NOMO-1 treated with dmso at 0.1 percent for 144 hours (cell line): ENCODE measurements around the gene DUOXA2.

Source experiments
- DNase-seq: peaks from one replicate; lab custom pipeline; 2025; ENCODE audit not compliant: unreplicated experiment; lab: John Stamatoyannopoulos, UW

Gene DUOXA2

DNA sequence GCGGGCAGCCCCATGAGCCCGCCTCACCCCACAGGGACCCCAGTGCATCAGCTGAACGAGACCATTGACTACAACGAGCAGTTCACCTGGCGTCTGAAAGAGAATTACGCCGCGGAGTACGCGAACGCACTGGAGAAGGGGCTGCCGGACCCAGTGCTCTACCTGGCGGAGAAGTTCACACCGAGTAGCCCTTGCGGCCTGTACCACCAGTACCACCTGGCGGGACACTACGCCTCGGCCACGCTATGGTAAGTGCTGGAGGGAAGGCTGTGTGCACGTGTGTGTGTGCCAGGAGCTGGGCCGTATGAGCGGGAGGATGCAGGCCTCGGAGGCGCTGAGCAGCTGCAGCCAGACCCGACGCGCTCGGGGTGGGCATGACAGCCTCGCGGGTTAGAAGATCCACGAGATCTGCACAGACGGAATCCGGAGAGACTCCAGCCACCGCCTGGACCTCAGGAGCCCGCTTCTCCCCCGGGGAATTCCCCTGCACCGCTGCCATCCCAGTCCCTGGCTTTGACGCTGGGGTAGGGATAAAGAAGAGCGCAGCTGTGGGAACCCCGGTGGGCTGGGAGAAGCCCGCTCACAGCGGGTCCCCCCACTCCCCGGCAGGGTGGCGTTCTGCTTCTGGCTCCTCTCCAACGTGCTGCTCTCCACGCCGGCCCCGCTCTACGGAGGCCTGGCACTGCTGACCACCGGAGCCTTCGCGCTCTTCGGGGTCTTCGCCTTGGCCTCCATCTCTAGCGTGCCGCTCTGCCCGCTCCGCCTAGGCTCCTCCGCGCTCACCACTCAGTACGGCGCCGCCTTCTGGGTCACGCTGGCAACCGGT, 2.6 kb downstream of the DUOXA2 start:
- no peak for DNase-seq

DNA sequence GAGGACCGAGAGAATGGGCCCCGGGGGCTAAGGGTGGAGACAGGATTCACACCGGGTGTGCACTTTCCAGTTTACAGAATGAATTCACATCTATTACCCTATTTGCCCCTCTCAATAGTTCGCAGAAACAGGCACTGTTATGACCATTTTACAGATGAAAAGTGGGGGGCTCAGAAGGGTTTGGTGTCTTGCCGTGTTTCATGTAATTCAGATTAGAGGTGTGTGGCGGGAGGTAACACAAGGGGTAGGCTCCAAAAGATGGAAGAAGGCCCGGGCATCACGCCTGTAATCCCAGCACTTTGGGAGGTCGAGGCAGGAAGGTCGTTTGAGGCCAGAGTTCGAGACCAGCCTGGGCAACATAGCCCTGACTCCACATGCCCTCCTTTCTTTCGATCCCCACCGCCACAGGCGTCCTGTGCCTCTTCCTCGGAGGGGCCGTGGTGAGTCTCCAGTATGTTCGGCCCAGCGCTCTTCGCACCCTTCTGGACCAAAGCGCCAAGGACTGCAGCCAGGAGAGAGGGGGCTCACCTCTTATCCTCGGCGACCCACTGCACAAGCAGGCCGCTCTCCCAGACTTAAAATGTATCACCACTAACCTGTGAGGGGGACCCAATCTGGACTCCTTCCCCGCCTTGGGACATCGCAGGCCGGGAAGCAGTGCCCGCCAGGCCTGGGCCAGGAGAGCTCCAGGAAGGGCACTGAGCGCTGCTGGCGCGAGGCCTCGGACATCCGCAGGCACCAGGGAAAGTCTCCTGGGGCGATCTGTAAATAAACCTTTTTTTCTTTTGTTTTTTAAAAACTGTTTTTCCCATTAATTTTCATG, 3.4 kb downstream of the DUOXA2 start:
- no peak for DNase-seq

DNA sequence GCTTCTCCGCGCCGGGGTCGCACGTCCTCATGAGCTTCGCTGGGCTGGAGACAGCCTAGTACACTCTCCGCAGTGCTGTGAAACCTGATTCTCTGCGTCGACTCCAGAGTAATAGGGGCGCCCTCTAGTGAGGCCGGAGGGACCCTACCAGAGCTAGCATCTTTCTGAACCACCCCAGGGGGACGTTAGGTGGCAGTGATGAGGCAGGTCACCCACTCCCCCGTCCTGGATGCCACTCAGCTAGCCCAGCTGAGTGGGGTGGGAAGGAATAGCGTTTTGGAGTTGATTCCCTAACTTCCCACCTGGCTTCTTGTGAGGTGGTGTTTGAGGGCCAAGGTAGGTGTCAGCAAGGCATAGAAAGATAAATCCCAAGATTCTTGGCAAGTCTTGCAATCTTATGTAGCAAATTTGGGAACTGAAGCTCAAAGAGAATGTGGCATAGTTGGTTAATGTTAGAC, 4.0 kb downstream of the DUOXA2 start:
- peak; percentile 77 for DNase-seq

DNA sequence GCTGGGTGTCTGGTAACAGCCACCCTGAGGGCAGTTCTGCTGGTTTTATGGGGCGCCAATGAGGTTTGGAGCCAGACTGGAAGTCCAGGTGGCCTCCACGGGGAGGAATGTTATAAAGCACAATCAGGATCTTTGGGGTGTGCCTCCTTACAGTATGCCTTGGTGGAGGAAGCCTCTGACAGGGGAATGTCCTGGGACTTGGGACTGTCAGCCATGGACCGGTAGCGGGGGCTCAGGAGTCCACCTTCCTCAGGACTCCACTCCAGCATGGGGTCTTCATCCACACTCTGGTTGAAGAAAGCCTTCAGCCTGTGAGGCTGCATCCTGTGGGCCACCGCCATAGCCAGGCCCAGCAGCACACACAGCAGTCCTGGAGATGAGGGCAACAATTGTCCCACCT, 4.9 kb downstream of the DUOXA2 start:
- no peak for DNase-seq

DNA sequence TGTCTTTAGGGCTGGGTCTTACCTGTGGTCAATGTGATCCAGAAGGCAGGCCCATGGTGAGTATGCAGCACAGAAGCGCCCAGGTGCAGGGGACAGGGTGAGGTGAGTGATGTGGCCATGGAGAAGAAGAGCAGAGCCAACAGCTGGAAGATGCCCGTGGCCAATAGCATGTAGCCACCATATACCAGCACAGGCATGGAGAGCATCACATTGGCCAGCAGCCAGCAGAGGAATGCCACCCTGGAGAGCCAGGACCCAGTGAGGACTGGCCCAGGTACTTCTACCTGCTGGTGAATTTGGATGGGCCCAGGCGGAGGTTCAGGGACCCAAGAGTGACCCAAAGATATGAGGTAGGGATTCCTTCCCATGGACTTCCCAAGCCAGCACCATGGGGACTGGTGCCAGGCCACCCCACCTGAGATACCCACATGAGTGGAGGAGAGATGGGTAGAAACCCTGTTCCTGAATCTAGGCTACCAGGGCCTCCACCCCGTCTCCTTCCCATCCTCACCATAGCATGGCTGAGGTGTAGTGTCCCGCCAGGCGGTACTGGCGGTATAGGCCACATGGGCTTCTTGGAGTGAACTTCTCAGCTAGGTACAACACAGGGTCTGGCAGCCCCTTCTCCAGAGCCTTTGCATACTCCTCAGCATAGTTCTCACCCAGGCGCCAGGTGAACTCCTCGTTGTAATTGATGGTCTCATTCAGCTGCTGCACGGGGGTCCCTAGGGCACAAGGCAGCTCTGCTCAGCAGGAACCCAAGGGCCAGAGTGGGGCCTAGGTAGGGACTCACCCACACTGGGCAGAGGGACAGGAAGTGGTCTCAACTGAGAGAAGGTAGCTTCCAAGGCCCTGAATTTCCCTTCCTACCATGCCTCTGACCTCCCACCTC, 6.2 kb downstream of the DUOXA2 start:
- no peak for DNase-seq

DNA sequence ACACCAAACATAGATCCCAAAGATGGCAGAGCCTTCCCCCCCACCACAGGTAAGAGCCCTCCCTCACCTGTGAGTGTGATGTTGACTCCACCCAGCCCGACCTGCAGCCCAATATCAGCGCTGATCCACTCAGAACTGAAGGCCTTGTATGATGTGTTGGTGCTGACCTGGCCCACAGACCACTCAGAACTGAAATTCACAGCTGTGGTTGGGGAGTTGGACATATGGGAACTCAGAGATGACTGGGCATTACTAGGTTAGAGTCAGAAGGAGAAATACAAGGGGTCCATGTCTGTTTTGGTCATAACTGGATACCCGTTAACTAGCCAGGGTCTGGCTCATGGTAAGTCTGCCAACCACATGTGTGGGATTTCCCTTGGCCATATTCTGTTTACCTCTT, 6.9 kb downstream of the DUOXA2 start:
- no peak for DNase-seq

DNA sequence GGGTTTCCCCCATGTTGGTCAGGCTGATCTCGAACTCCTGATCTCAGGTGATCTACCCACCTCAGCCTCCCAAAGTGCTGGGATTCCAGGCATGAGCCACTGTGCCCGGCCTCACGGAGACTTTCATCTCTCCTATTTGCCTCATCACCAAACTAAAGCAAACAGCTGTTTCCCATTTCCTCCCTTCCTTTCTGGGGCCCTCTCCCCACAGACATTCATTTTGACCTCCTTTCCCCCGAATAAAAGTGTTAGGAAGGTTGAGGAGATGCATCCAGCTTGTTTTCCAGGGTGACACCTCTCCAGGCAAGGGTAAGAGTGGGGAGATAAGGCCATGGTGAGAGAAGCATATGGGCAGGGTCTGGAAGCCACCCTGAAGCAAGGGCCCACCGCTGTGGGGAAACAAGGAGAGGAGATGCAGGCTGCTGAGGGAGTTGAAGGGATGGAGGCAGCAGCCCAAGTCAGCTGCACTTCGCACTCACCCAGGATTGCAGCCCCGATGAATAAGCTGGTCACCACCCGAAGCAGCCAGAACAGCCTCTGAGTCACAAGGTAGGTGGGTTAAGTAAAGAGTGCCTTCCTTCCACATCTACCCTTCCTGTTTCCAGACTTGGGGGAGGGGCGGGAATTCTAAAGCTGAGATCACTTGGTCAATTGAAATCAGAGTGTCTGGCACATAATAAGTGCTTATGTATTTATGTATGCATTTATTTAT, 7.7 kb downstream of the DUOXA2 start:
- DNase-seq: no peak

DNA sequence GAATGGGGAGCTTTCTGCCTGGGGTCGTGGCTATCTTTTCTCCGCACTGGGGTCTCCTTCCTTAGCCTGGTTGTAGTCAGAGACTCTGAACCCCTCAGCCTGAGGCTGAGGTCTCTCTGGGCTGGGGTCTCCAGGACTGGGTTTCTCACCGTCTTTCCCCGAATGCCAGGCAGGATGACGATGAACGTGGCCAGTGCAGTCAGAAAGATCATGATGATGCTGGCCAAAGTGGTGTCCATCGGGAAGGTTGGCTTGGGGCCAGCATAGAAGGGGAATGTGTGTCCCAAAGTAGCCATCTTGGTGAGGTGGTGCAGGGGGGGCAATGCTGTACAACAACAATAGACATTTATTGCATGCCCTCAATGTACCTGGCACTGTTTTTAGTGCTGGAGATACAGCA, 8.6 kb downstream of the DUOXA2 start:
- DNase-seq: no peak

DNA sequence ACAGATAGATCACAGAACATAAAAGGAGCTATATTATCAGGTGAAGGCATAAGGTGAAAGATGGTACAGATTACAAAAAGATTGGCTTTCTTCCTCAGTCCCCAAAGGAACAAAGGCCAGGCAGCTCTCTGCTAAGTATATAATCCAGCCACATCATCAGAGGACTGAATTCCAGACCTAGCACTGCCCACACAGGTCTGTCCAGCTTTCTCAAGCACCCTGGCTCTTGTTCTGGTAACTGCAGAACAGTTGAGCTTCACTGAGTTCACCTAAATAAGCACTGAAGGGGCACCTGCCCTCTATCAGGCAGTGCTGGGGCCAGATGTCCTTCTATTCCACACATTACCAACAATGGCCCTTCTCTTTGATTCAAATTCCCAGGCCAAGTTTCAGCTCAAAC, 9.3 kb downstream of the DUOXA2 start:
- DNase-seq: no peak

DNA sequence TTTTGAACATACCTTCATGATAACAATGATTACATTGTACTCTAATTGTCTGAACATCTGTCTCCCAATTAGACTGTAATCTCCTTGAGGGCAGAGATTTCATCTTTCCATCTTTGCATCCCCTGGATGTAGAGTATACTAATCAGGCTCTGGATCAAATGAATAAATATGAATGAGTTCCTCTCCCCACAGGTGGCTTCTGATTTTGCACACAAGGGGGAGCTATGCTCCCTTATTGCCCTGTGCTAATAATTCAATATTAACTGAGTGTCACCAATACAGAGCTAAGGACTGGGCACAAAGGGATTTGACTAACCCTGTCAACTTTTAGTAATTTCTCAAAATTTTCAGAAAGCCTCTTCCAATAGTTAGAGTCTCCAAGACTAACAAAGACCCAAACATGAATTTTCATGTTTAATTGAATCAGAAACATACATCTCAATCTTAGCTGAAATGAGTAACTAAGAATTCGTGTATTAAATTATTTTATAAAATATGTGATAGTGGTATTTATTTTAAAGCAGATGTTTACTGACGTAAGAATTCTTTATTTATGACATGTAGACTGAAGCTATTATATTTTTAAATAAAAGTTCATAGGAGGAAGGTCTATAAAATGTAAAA, 12.5 kb downstream of the DUOXA2 start:
- no peak for DNase-seq

DNA sequence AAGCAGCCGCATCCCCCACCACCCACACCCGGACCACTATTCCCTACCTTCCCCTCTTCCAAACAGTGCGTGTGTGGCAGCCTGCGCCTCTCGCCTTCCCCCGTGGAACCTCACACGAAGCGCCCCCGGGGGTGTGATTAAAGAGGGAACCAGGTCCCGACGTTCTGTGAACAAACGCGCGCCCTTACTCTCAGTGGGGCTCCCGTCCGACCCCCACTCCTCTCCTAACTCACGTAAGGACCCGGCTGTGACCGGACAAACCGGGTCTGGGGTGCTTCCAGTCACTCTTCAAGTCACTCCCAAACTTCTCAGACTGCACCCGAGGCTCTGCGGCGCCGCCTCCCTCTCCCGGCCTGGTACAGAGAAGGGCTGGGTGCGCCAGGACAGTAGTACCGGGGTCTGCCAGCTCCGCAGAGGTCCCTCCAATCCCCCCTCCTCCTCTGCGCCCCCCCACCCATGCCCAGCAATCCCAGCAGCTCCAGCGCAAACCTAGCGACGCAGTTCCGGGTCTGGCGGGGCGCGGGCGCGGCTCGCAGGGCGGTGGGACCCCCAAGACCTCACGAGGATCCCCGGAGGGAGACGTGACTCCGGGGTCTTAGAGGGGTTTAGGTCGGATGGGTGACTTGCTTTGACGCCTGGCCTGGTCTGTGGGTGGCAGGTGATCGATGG, 15.0 kb downstream of the DUOXA2 start:
- no peak for DNase-seq

DNA sequence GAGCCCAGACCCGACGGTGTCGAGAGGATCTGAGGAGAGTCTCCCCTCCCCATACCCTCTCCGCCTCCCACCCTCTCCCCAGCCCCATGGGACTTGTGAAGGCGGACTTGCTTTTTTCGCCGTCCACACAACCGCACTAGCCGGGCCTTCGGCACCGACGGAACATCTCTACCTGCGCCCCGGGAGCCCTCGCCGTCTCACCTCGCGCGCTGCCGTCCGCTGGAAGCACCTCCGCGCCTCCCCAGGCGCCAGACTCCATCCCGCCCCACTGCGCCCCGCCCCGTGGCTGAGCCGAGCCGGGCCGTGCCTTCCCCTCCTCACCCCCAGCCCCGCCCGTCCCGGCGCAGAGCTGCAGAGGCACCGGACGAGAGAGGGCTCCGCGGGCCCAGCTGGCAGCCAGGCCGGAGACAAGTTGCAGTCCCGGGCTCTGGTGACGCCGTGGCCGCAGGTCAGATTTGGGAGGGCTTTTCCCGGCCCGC, 15.6 kb downstream of the DUOXA2 start, which contains the start of the genes DUOX1 and DUOXA1:
DUOX1 (plus strand) TSS at position 344 of the 479 bp plus-strand sequence. CDS start 1,973 bp downstream, outside the sequence.
DUOXA1 (minus strand) TSS at position 229 of the 479 bp plus-strand sequence. CDS start 6,865 bp downstream, outside the sequence.
- no peak for DNase-seq

DNA sequence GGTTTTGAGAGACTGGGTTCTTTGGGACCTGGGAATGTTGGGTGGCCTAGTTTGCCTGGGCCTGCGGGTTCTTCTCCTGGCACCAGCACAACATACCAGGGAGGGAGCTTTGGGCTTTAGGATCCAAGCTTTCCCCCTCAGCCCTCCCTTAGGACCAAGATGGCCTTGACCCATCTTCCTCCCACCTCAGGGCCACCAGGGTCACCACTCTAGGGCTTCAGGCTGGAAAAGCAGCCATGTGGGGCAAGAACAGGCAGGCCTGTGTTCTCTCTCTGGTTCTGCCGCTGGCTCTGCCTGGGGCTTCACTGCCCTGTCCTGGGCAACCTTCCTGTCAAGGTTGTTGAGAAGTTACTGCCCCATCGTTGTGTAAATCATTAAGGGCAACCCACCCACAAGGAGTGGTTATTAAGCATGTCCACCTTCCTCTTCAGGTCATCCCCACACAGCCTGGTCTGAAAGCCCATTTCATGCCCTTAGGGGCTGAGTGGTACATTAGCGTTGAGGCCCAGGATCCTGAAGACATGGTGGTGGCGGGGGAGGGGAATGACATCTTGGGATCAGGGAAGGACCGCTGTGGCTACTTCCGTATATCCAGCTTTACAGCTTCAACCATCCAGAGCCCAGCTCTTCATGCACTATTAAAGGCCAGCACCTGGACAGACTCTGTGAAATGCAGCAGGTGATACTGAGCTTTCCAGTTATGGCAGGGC, 16.3 kb downstream of the DUOXA2 start:
- no peak for DNase-seq

DNA sequence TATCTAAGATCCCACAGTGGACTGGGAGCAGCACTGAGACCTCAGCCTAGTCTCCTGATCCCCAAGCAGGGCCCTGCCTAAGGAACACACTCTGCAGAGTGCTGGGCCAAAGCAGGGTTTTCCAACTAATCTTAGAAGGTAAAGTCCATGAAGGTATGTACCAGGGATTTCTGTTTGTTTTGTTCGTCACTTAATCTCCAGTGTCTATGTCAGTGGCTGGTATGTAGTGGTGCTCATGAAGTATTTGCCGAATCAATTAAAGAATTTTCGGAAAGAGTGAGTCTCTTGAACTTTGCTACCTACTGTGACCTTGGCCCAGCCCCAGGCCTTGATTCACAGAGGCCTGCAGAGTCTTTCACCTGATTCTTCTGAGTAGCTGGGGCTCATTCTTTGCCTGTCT, 17.4 kb downstream of the DUOXA2 start:
- DNase-seq: no peak

DNA sequence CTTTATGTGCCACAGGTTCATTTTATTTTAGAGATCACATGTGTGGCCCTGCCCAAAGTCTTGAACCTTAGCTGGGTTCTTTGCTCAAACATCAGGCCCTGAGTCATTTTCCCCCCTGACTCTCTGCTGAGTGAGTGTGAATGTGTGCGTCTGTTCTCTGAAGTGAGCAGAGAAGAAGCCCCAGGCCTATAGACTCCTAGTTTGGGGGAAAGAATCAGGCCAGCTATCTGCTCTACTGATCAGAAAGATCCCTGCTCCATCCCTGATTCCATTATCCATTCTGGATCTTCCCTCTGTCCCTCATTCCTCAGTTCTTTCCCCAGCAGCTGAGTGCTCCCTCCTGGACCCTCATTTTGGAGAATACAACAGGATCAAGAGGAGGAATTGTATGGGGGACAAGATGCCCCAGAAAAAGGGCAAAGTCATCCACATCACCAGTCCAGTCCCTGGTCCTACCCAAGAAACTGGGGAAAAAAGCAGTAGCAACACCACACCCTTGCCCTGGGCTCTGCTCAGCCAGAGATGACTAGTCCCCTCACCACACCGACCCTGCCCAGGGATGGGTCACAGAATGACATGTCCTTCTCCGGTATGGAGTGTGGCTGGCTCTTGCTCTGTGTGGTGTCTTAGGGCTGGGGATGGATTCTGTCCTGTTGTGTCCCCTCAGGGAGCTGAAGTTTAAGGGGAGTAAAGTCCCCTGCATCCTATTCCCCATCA, 18.9 kb downstream of the DUOXA2 start:
- no peak for DNase-seq

DNA sequence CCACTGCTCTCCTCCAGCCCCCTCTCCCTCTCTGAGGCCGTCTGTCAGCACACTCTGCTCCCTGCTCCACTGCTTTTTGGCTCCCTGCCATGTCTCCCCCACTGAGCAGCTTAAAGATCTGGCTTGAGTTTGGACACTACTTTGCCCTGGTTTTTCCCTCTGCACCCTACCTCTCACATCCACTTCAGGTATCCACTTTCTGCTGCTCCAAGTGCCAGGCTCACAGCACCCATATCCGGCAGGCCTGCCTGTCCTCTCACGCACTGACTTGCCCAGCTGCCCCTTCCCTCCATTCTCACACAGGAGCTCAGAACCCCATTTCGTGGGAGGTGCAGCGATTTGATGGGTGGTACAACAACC, 19.4 kb downstream of the DUOXA2 start:
- DNase-seq: no peak

DNA sequence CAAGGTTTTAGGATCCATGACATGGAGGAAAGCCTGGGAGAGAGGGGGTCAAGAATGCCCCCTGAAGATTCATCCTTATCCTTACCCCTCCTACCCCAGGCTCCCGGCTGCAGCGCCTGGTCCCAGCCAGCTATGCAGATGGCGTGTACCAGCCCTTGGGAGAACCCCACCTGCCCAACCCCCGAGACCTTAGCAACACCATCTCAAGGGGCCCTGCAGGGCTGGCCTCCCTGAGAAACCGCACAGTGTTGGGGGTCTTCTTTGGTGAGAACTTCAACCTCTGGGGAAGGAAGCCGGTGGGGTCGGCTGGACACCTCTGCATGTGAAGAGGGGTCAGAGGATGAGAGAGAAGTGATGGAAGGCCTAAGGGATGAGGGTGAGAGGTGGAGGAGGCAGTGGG, 19.9 kb downstream of the DUOXA2 start:
- DNase-seq: no peak
